Ureter (tissue), 1 donor: ENCODE results near the gene ANKS3. TPM values are rescaled to one million over a fixed set of nuclear protein-coding genes. Genes with fewer than 3 reads are reported as not detected.

Experiments
- DNase-seq: peaks from one replicate; pipeline ENCODE4 v3.0.0-alpha.2; 2020; ENCODE audit warnings: low spot score
- total RNA-seq: library from RNA; stranded (reverse); gene quantifications from one replicate; pipeline ENCODE4 v1.2.4, GENCODE V29; 2023
- donor health status: DM: yes; HTN: yes; CAD: no.

ANKS3 gene
- 35.3 TPM for total RNA-seq

GRCh38 chr16:4734063-4734729 is at the start of gene ANKS3, which contains the start of gene DNAAF8:
Gene ANKS3 (minus strand): TSS chr16:4734271. CDS start chr16:4730149, 4,122 bp downstream.
Gene DNAAF8 (plus strand): TSS chr16:4734537. CDS start chr16:4736515, 1,978 bp downstream.
- peak; percentile 95 for DNase-seq

- DNase-seq = no peak
Measured at GRCh38 chr16:4783251-4783950, 49.3 kb upstream of the ANKS3 start.

- DNase-seq = no peak
Measured at GRCh38 chr16:4780235-4780634, 46.2 kb upstream of the ANKS3 start.

GRCh38 chr16:4778050-4778392 is 44.0 kb upstream of the ANKS3 start:
- DNase-seq = no peak

- no peak for DNase-seq
Measured at GRCh38 chr16:4777339-4778049, 43.4 kb upstream of the ANKS3 start.

- no peak for DNase-seq
Measured at GRCh38 chr16:4776141-4776705, 42.2 kb upstream of the ANKS3 start.

GRCh38 chr16:4775005-4775404 is 40.9 kb upstream of the ANKS3 start:
- no peak for DNase-seq

GRCh38 chr16:4772351-4772750 is 38.3 kb upstream of the ANKS3 start:
- no peak for DNase-seq

- no peak for DNase-seq
Measured at GRCh38 chr16:4771646-4772045, 37.6 kb upstream of the ANKS3 start.

GRCh38 chr16:4769306-4769638 is 35.2 kb upstream of the ANKS3 start:
- DNase-seq = no peak

GRCh38 chr16:4768549-4769305 is 34.7 kb upstream of the ANKS3 start:
- peak; percentile 98 for DNase-seq

- DNase-seq = no peak
Measured at GRCh38 chr16:4767872-4768548, 33.9 kb upstream of the ANKS3 start.

GRCh38 chr16:4766875-4767628 is 33.0 kb upstream of the ANKS3 start, which contains the start of gene ZNF500:
Gene ZNF500 (minus strand): TSS chr16:4767162. CDS start chr16:4765978, 1,184 bp downstream.
- DNase-seq = peak; percentile 99

- no peak for DNase-seq
Measured at GRCh38 chr16:4765511-4766474, 31.7 kb upstream of the ANKS3 start.

- no peak for DNase-seq
Measured at GRCh38 chr16:4763791-4764190, 29.7 kb upstream of the ANKS3 start.

GRCh38 chr16:4762205-4762604 is 28.1 kb upstream of the ANKS3 start:
- no peak for DNase-seq

GRCh38 chr16:4760221-4760910 is 26.3 kb upstream of the ANKS3 start:
- DNase-seq = no peak

- DNase-seq = no peak
Measured at GRCh38 chr16:4755687-4756086, 21.6 kb upstream of the ANKS3 start.

- no peak for DNase-seq
Measured at GRCh38 chr16:4754865-4755264, 20.8 kb upstream of the ANKS3 start.
